Adrenal gland (tissue), 12 donors: ENCODE measurements around the gene INPP4A. TPM values are rescaled to one million over a fixed set of nuclear protein-coding genes. Genes with fewer than 3 reads are reported as not detected.

Source experiments
- DNase-seq, 7 donors: peaks; one replicate each; pipeline ENCODE4 v3.0.0-alpha.2; 2019 to 2020
- H3K27ac ChIP-seq, 5 donors: fragments of 200-600 bp; sonication (generic) in 4 of 5; 1 replicate in 3 of 5; 2 replicates in 2 of 5; pipeline versions ENCODE4 v1.5.1 to v1.8.0; 2016 to 2020; ENCODE audit warnings: mild to moderate bottlenecking in 1 of 5
- H3K27me3 ChIP-seq: fragments of 200-600 bp; 2 replicates; pipeline ENCODE4 v1.8.0; 2021
- H3K36me3 ChIP-seq, 2 donors: fragments of 200-600 bp; replicated peaks in 1 of 2; 1 replicate in 1 of 2; 2 replicates in 1 of 2; pipeline versions ENCODE4 v1.5.1 to v1.8.0; 2018 to 2022
- H3K4me1 ChIP-seq, 2 donors: fragments of 200-600 bp; replicated peaks in 1 of 2; 1 replicate in 1 of 2; 2 replicates in 1 of 2; pipeline versions ENCODE4 v1.5.1 to v1.8.0; 2018 to 2021
- H3K4me3 ChIP-seq, 4 donors: fragments of 200-600 bp; sonication (generic) in 3 of 4; one replicate each; pipeline ENCODE4 v1.5.1; 2016 to 2018
- H3K9me3 ChIP-seq, 3 donors: fragments of 200-600 bp; sonication (generic) in 1 of 3; replicated peaks in 1 of 3; 1 replicate in 2 of 3; 2 replicates in 1 of 3; pipeline versions ENCODE4 v1.5.1 to v1.8.0; 2016 to 2021
- CTCF ChIP-seq, 6 experiments: fragments of 450-650 bp in 4 of 6; fragments of 200-600 bp in 2 of 6; sonication (generic) in 1 of 6; IDR thresholded peaks; 1 replicate in 5 of 6; 2 replicates in 1 of 6; pipeline versions ENCODE4 v1.5.1 to v1.8.0; 2016 to 2021; ENCODE audit warnings: antibody characterized with exemption in 6 of 6, mild to moderate bottlenecking in 2 of 6, moderate library complexity in 1 of 6
- POLR2A ChIP-seq, 2 donors: fragments of 450-650 bp; IDR thresholded peaks; one replicate each; pipeline ENCODE4 v1.6.1; 2017; ENCODE audit warnings: antibody characterized with exemption in 2 of 2, mild to moderate bottlenecking in 2 of 2, moderate library complexity in 1 of 2
- WGBS, 4 donors: extraction: QIAGEN DNeasy Blood & Tissue Kit in 2 of 4; methylation state at CpG; one replicate each; pipeline versions ENCODE4 v1.1.5 to v1.1.7; 2013 to 2017; 5-methylcytosine and 5-hydroxymethylcytosine counted together
- intact Hi-C, 2 donors: fragments of 100-400 bp; cut with DNase I; formaldehyde crosslinking; loops; one replicate each; pipeline versions ENCODE4 v1.14.1 to v1.15.0; 2022 to 2023
- polyA plus RNA-seq, 3 donors: library from polyadenylated mRNA; stranded (reverse); fragments of 200-250 nt in 2 of 3; fragments of 350-450 nt in 1 of 3; fragmentation: Illumina TruSeq in 1 of 3; extraction: RNeasy Lipid Tissue Mini Kit (QIAGEN cat#74804) in 1 of 3; gene quantifications; one replicate each; pipeline ENCODE4 v1.2.3, GENCODE V29; 2013 to 2014
- total RNA-seq, 9 donors: library from RNA; depleted of rRNA in 4 of 9; stranded (reverse); fragments of >200 nt in 4 of 9; fragments of 120-200 nt in 1 of 9; fragmentation: NEBNext Ultra II Directional in 1 of 9; extraction: Animal tissue kit (Norgen Biotek cat#: 25700) in 1 of 9; gene quantifications; one replicate each; pipeline versions ENCODE4 v1.1.0 to v1.2.4, GENCODE V29; 2013 to 2023
- donor health status: healthy with polysubstance abuse.
- donor health status: Bipolar disorder and iron deficiency.
- donor health status: DM: yes; HTN: yes; CAD: no.
- donor health status: DM: no; HTN: no; CAD: no.
- donor health status: DM: no; HTN: no; CAD: no.
- donor health status: DM: yes; HTN: yes; CAD: no.

INPP4A gene
- total and polyA plus RNA-seq, 12 donors = 8.8 to 40.5 (median 27.3) TPM

- no peak for TF ChIP-seq CTCF (IDR thresholded peaks at IDR 0.05)
- TF ChIP-seq POLR2A (IDR thresholded peaks at IDR 0.05) = no peak
- Histone ChIP-seq H3K27me3 (no peaks in the 10 kb centered on the region), H3K4me1 (no peaks in the 10 kb centered on the region), H3K4me3 (no peak overlapping the region), H3K36me3 (peaks cover 0 to 45% of the 10 kb centered on the region in 2 donors), H3K9me3 (no peaks in the 10 kb centered on the region), H3K27ac (no peak overlapping the region)
- 87 to 98% (median 93%) methylated on average over 5 to 7 of the region's 7 CpGs for WGBS, 4 donors
- intact Hi-C loops = no loop called here
- peak in 2 of 7 donors; percentile 9 to 40 for DNase-seq
These were observed 135.3 kb downstream of the INPP4A start for GRCh38 chr2:98579926-98580325.

DNA sequence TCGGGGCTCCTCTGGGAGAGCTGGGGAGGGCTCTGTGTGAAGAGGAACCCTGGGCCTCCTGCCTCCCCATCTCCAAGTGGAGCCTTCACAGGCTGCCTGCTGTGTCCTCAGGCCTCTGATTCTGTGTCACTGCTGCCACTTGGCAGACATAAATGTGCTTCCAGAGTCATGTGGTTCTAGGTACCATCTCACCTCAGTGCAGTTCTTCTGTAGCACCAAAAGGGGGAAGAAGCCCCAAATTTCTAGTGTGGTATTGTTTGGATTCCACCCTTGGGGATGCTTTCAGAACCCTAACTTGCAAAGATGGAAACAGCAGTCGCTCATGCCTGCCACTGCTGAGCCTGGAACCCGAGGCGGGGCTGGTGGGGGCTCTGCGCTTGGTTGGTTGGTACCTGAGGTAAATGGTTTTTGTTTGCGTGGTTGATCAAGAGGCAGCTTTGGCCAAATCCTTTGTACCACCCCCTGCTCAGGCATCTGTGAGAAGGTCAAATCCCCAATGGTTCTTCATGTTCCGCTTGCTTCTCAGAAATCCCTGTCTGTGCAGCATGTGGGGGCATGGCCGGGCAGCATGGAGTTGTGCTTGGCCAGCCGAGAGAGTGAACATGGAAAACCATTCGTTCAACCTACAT is 136.1 kb downstream of the INPP4A start:
- Histone ChIP-seq H3K36me3 (peaks cover 0 to 46% of the 10 kb centered on the region in 2 donors), H3K4me3 (no peak overlapping the region), H3K9me3 (no peaks in the 10 kb centered on the region), H3K27me3 (no peaks in the 10 kb centered on the region), H3K4me1 (no peaks in the 10 kb centered on the region), H3K27ac (no peak overlapping the region)
- intact Hi-C loops = no loop called here
- peak in 1 of 7 donors; percentile 37 for DNase-seq
- TF ChIP-seq CTCF (IDR thresholded peaks at IDR 0.05) (no peak), POLR2A (IDR thresholded peaks at IDR 0.05) (no peak)
- WGBS, 4 donors = 87 to 95% (median 92%) methylated on average over 5 to 10 of the region's 10 CpGs

GRCh38 chr2:98582523-98582922 is 137.9 kb downstream of the INPP4A start:
- Histone ChIP-seq H3K27ac (no peak overlapping the region), H3K36me3 (peaks cover 0 to 36% of the 10 kb centered on the region in 2 donors), H3K4me3 (no peak overlapping the region), H3K4me1 (no peaks in the 10 kb centered on the region), H3K27me3 (no peaks in the 10 kb centered on the region), H3K9me3 (no peaks in the 10 kb centered on the region)
- DNase-seq = no peak
- TF ChIP-seq CTCF (IDR thresholded peaks at IDR 0.05) (no peak), POLR2A (IDR thresholded peaks at IDR 0.05) (no peak)
- intact Hi-C loops = no loop called here
- 94 to 98% (median 96%) methylated on average over 9 of the region's 9 CpGs for WGBS, 4 donors

GRCh38 chr2:98583276-98583675 is 138.6 kb downstream of the INPP4A start:
- intact Hi-C loops = no loop called here
- Histone ChIP-seq H3K36me3 (peaks cover 0 to 30% of the 10 kb centered on the region in 2 donors), H3K9me3 (no peaks in the 10 kb centered on the region), H3K4me1 (no peaks in the 10 kb centered on the region), H3K27ac (no peak overlapping the region), H3K4me3 (no peak overlapping the region), H3K27me3 (no peaks in the 10 kb centered on the region)
- TF ChIP-seq POLR2A (IDR thresholded peaks at IDR 0.05) = no peak
- no peak for TF ChIP-seq CTCF (IDR thresholded peaks at IDR 0.05)
- 93 to 97% (median 95%) methylated on average over 7 of the region's 7 CpGs for WGBS, 4 donors
- no peak for DNase-seq
